Measurements from ENCODE around the gene PDE4D.
"Not testable (repeated sequence)": the region's sequence is repeated elsewhere in the genome, so short reads cannot be mapped to it uniquely, and the experiment has no call there.

PDE4D gene

DNA sequence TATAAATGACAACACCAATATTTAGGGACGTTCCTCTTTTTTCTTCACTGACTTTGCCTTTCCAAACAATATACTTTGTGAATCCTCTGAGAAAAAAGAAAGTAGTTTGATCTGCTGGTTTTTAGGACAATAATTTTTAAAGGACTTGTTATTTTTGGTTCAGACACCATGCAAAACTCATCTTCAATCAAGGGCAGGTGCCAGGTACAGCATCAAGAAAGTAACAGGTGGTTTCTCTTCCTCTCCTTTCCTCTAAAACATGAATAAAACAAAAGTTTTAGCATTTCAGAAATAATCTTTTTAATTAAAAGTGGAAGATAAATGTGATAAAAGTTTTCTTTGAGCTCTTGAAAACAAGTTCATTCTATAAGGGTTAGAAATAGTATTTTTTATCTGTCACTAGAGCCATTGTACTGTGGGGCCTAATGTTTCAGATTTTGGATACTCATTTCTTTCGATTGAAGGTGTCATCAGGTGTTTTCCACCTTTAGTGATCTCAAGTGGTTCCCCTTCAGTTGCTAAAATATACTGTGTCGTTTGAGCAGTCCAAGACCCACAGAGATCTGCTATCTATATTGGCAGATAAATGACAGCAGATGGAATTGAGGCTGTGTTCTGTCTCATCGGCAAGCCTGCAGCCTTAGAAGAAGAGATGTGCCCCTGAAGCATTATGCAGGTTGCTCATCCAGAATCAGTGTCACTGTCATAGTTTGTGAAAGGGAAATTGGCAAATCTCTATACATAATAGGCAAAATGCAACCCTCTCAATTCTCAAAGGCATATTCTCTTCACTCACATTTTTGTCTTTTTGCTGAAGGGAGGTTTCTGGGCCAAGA lies 499.7 kb downstream of the PDE4D start:
- DNase-seq, result no peak

DNA sequence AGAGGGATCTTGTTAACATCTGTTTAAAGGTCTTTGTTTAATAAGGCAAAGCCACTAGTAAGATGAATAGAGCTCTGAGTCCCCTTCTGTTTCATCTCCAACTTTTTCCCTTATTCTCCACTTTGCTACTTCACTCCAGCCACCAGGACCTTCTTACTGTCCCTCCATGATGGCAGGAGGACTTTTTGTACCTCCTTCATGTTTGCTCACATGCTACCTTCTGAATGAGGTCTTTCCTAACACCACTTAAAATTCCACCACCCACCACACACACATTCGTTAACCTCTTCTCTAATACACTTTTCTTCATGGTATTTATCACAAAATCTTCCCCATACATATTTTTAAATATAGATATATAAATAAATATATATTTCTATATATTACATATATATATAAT lies 501.9 kb downstream of the PDE4D start:
- no peak for DNase-seq

DNA sequence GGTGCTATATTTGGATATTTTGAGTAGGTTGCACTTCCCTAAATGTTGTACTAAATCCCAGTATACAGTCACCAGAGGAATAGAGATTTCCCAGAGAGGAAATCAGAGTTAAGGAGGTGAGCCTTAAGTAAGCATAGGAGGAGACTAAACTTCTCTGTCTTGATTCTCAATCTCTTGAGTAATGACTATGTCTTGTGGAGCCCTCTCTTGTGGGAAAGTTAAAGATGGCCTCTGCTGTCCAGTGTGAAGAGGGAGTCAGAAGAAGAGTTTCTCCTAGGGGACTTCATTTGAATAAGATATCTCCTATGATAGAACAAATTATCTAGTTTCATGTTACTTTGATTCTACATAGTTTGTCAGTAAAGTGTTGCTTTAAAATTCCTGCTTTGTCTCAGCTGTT lies 502.5 kb downstream of the PDE4D start:
- no peak for DNase-seq

DNA sequence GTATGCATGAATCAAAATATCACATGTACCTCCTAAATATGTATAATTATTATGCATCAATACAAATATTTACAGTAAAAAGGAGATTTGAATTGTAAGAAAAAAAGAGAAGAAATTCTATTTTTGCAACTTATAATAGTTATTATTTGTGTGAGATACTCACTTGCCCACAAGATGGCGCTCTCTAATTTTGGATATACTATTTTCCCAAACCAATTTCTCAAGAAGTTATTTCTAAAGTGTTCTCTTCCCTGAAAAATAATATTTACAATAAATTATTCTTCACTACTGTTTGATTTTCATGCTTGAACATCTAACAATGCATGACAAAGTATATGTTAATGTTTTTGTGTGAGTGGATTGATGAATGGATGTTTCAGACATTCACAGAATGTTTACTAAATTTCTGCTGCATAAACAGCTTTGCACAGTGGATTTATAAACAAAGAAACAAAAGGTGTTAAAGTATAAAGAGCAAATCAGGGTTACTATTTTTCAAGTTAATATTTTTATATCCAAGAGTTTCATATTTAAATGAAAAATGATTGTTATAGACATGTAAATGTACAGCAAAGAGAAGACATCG lies 503.4 kb downstream of the PDE4D start:
- no peak for DNase-seq

DNA sequence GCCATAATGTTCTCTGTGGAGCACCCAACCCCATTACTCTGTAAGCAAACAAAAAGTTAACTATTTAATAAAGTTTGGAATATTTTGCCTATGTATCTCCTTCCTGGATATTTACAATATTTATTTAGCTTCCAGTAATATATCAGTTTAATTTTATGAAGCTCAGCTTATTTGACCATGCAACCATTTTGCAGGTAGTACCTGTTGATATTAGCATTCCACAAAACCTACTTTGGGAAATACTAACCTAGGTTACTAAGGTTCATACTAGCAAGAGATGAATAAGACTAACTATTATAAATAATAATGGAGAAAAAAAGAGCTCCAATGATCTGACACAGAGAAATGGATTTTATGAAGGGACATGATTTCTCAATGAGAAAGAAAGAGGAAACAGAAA lies 506.4 kb downstream of the PDE4D start:
- DNase-seq, result no peak

DNA sequence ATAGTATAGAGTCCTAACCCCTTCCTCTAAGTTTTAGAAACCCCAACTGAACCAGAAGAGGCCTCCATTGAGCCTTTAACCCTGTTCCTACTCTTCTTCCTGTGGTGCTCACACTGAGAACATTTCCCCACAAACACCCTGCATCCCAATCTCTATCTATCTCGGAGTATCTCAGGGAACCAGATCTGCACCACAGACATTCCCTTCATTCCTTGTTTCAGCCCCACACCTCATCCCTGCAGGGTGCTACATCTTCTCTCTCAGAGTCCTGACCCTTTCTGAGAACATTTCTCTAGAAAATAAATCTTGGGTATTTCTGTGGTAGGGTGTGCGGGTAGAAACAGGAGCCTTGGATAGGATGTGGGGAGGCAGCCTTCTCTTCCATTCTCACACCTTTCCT lies 507.8 kb downstream of the PDE4D start:
- DNase-seq, result no peak

DNA sequence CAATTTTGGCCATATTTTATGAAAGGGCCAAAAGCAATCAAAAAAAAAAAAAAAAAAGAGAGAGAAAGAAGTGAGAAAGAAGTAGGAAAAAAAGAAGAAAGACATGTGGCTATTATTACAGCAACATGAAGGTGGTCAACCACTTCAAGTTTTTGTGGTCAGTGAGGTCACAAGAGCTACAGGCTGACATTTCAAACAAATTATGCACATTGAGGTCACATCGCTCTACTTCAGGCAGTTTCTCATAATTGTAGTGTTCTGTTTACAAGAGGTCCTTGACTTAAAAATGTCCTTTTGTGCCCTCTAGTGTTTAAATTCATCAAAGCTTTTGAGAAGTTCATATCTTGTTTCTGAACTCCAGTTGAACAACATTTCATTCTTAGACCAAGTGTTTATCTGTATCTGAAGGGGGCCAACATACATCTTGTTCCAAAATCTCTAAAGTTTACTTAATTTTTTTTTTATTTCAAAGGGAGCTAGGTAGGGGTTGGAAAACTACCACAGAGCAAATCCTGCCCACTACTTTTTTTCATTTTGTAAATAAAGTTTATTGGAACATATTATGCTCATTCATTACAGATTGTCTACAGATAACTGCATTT lies 513.1 kb downstream of the PDE4D start:
- DNase-seq, result peak; percentile 21 to 40

DNA sequence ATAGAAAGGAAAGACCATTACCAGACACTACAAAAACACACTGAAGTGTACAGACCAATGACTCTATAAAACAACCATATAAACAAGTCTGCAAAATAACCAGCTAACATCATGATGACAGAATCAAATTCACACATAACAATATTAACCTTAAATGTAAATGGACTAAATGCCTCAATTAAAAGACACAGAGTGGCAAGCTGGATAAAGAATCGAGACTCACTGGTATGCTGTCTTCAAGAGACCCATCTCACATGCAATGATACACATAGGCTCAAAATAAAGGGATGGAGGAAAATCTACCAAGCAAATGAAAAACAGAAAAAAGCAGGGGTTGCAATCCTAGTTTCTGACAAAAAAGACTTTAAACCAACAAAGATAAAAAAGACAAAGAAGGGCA lies 519.5 kb downstream of the PDE4D start:
- not testable (repeated sequence) for DNase-seq

DNA sequence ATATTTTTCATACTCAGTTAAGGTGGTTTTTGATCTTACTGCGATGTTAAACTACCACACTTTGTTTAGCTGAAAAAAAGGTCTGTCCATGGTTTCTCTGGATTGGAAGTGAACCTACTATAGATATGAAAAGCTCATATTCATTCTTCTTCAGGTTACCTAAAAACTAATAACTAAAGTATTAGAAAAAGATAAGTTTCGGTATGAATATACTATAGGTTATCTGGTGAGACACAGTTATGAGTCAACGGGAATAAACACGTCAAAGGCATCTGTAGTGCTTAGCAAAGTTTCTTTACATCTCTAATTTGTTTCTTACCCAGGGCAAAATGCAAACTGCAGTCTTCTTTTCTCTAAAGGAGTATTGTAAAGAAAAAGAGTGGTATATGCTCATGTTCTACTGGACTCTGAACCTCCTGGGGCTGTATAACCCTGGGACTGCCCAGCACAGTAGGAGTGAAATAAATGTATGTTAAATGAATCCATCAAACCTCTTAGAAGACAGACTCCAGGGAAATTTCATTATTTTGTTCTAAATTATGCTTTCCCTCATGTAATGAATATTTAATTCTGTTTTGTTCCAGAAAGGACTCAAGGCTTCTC lies 521.9 kb downstream of the PDE4D start:
- DNase-seq, result no peak

DNA sequence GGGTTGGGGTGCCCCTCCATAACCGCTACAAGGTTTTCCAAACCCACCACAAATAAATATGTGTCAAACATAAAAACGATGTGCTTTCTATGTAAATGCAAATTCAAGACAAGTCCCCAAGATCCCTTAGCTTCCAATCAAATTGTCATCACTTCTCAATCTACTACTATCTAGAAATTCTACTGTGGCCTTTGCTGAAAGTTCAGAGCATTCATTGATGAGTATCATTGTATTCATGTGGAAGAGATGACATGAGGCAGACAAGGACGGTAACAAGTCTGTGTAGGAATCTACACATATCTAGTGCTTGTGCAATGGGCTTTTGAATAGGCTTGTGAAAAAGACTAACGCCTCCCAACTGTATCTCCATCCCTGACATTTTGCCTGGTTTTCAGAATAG lies 524.6 kb downstream of the PDE4D start:
- no peak for DNase-seq

DNA sequence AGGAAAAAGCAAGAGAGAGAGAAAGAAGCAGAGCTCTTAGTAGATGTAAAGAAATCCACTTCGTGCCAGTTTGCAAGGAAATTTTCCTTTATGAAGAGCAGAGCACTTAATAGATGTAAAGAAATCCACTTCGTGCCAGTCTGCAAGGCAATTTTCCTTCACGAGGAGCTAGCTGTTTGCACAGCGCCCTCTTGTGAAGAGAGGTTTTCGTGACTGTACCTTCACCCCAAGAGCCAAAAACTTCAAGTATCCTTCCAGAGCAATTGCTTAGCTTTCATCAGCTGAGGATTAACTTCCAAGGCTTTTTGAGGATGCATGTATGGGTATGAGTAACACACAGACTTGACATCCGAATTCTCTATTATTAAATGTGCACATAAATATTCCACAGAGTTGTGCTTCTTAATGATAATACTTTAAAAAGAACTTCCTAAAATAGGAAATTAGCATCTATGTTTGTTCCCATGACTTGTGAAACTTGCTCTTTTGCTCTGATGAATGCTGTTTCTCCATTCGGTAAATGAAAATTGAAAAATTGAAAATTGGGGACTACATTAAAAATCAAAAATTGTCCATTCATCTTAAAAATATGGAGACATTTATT lies 525.6 kb downstream of the PDE4D start:
- DNase-seq, result peak in 1 of 2 experiments; percentile 29

DNA sequence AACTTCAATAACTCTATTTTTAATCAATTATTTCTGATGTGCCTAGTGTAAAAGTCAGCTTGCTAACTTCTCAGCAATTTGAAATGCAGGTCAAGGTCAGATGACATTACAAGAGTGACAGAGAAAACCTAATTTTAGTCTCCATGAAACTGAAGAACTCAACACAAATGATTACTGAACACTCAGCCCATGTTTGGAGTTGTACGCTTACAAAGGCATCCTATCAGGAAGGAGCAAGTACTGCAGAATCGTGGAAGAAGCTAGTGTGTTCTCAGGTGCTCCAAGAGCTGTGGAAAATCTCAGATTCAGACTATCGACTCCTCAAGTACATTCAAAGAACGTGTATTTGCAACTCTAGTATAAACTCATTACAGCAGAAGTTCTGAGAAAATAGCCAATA lies 526.7 kb downstream of the PDE4D start:
- DNase-seq, result no peak

DNA sequence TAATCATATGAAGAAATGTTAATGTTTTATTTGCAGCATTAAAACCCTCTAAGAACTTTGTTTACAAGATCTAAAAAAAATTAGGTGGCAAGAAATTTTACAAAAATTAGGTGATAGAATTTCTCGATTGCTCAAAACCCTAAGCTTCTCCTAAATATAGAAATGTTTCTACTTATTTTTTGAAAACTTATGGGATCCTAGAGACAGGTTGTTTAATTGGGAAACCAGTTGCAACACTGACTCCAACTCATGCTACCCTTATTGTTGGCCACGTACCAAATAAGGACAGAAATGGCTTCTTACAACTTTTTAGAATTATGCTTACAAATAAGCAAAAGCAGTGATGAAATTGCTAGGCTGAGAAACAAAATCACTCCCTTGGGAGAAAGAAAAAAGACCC lies 531.1 kb downstream of the PDE4D start:
- DNase-seq, result no peak

DNA sequence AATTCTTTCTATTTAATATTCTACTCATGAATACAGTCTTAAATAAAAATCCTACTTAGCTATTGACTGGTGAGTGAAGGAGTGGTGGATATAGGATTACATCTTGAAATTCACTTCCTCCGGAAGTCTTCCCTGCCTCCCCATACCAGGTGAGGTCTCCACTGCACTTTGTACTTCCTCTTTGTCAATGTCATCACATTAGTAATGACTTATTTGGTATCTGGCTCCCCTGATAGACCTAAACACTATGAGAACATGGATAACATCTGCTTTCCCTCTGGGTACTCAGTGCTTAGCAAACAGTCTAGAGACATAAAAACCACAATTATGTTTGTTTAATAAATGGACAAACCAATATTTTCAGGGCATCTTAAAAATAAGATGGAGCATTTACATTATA lies 532.1 kb downstream of the PDE4D start:
- DNase-seq, result peak in 1 of 2 experiments; percentile 8

DNA sequence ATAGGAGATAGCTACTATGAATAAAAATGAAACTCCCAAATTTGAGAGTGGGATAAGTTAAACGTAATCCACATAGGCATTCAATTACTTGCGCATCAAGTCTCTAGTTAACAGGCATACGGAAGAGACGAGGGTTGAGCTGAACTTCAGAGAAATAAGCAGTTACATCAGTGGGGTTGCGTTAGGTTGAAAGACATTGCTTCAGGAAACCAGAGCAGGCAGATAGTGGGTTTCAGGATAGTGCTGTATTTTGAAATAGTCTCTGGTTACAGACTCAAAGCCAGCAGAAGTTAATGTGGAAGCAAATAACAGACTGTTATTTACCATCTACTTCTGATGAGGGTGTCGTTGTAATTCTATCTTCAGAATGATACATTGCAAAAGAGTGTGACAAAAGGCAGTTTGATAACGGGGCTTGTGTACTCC lies 533.4 kb downstream of the PDE4D start:
- no peak for DNase-seq

DNA sequence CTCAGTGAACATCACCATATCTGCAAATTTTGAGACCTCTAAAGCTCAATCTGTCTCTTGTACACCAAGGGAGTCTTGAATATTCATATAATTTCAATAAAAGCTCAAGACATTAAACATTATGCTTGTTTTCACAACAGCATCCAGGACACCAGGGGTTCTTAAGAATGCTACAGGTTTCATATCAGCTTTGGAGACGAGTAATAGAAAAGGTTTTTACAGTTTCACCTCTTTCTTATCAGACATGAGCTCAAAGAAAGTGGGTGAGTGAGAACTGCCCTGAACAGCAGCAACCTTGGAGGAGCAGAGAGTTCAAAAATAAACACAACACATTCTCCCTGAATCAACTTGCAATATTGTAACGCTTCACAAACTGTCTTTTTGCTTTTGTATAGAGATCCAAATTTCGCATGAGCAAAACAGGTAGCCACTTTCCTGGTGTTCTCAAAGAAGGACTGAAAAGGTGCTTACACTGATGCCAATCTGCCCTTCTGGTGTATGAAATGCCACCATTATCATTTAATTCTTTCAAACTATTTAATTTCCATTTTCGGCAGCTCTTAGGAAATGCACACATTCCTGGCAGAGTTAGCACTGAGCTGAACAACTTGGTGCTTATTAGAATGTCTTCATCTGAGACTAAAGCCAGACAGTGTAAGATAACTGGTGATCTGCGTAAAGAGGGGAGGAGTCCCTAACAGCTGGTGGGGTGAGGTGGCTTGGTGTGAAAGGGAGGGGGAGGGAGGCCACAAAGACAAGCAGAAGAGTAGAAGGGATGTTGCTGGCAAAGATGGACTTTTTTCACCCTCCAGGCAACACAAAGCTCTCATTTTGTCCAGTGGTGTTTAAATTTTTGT lies 535.3 kb downstream of the PDE4D start:
- DNase-seq, result no peak

DNA sequence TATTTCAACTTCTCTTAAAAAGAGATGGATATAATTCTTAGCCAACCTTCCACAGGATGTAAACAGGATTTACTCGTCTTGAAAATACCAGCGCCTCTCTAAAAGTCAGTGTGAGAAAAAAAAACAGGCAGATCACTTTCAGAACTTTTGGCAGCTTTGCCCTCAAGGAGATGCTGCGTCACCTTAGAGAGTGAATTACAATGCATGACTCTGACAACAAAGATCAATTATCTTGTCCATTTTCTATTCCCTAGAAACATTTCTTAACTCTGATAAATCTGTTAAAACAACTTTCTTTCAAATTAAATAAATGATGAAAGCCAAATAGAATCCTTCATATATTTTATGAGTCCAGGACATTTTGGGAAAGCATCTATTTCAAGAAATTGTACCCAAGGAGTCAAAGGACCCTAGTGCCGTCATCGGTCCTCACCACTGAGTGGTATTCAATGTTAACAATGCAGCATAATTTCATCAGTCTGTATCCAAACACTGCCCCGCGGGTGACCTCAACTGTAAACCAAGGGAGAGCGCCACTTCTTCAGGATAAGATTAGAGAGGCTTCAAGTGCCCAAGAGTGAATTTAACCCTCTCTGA lies 536.0 kb downstream of the PDE4D start:
- DNase-seq, result no peak

DNA sequence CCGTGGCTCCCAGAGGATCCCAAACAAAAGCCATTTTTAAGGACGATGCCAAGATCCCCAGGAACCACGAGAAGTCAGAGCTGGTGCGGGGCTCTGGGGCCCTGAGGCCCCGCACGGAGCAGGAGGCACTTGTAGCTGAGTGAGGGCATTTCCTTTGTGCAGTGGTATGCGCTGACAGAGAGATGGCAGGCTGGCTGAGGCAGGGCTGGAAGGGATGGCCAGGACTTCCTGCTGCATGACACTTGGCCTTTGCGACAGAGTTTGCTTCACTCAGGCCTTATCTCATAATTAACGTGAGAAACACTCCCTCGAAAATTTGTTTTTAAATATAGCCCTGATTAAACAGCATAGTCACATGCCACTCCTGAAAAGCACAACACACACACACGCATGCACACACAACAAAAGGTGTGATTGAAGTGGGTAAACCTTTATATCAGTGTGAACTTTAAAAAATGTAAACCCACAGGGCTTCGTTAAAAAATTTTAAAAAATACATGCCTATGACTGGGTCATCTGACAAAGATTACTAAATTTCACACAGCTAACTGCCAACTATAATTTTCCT lies 536.6 kb downstream of the PDE4D start:
- DNase-seq, result no peak

DNA sequence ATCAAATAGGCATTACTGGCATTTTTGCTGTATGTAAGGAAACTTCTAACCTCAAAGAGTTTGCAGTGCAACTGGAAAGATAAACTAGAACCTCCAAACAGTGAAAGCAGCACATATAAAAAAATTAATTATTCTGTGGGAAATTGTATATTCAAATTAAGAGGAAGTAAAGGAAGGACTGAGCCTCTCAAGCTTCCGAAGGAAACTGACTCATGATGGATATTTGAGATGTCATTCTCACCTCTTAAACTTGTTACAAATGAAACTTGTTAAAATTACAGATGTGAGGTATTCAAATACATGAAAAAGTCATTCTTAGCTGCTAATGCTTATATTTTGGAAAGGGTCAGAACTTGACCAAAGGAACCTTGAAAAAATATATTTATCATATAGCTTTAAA lies 538.7 kb downstream of the PDE4D start:
- DNase-seq, result no peak

DNA sequence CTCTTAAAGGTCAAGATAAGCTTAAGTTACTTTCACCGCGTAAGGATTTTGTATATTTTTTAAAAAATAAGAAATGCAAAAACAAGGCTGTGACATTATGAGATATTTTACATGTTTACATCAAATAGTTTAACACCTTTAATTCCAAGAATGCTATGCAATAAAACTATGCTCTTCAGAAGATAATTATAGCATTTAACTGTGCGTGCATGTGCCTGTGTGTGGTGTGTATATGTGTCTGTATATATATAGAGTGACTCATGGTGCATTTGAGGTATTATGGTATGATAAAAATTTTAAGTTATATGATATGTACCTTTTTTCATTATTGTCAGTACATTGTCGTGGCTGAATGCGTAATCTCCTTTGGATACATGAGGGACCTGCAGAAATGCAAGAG lies 539.3 kb downstream of the PDE4D start:
- DNase-seq, result no peak

DNA sequence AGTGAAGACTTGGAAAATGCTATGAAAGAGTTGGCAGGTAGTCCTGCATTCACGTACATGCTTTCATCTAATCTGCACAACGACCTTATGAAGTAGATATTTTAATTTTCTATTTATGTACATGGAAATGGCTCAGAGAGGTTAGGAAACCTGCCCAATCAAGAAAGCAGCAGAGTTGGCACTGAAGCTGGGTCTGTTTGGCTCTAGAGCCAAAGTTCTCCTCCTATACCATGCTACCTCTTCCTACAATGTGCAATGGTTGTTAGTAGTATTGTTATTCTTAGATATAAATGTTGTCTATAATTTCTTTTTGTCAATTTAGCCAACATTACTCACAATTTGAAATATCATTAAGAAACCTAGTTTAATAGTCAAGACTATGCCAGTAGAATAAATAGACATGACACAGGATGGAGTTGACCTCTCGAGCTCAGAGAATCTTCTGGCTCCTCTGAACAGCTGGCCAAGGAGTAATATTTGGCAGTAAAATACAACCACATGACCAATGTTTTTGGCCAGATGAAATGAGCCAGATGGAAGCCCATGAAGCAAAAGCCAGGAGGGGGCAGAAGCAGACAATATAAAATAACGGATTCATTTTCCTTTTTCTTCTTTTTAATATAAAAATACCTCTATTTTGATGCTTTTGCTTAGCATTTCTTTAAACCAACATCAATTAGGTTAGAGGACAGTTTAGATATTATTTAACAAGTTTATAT lies 542.3 kb downstream of the PDE4D start:
- DNase-seq, result no peak

All from SHP77 (cell line).